ENCODE data around the gene ANGPTL4.
A peak's percentile ranks its signal among the peaks of the same experiment; 100 is the strongest.

ANGPTL4 gene

DNA sequence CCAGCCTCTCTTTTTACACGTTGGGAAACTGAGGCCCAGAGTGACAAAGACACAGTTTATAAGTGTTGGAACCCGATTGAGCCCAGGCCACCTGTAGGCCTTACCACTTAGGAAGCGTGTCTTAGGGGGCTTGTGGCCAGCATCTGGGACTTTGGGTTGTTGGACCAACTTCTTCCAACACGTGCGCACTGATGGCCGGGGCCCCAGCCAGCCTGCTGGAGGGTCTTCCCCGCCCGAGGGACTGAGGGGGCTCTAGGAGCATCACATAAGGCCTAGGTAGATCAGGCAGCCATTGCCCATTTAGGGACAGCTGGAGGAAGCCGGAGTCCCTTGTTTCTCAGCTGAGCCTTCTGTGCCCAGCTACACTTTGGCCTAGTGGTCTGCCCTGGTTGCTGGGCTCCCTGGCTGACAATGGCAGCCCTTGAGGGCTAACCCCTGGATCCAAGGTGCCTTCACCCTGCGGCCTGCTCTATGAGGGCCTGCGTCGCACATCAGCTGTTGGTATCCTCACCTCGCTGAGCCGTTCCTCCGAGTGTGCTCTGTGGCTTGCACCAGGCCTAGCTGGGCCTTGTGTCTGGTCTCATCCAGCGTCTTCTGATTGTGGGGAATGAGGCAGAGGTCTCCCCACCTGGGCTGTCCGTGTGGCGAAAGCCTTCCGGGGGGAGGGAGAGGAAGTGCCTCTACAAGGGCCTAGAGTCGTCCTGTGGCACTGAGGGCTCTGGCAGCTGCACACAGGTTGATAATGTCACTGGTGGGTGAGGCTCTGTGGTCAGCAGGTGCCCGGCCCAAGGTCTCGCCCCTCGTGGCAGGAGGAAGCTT is 27.5 kb downstream of the ANGPTL4 start:
- ChIA-PET CTCF (interaction anchor here (1.0 to 7.4 kb wide), 5 partner anchors 21 to 43 kb away, joined by 6 to 121 read pairs (median 6); partner anchors contain the start of genes ANGPTL4 and MARCHF2), POLR2A (interaction anchor here (0.6 to 1.5 kb wide), 4 partner anchors 20 to 70 kb away, joined by 3 to 5 read pairs (median 4); partner anchors contain the start of genes NDUFA7 and RPS28)
- H3K4me3 ChIP-seq (ENCODE audit: low read depth, low read length), result peak overlapping the region; percentile 20; the same call in 1 of the 2 replicates
- no peak for DNase-seq (ENCODE audit: low read depth, low spot score)
- no peak for TF ChIP-seq CTCF (IDR thresholded peaks at IDR 0.05; ENCODE audit: insufficient read depth, low read length, missing control alignments)

- TF ChIP-seq CTCF (IDR thresholded peaks at IDR 0.05; ENCODE audit: insufficient read depth, low read length, missing control alignments), result no peak
- no peak for DNase-seq (ENCODE audit: low read depth, low spot score)
- H3K4me3 ChIP-seq (ENCODE audit: low read depth, low read length), result no peak overlapping the region
- ChIA-PET CTCF (interaction anchor here (1.0 to 7.4 kb wide), 5 partner anchors 17 to 44 kb away, joined by 6 to 121 read pairs (median 6); partner anchors contain the start of genes ANGPTL4 and MARCHF2), POLR2A (interaction anchor here (0.7 to 1.3 kb wide), 2 partner anchors 16 to 37 kb away, joined by 3 read pairs; no protein-coding TSS in a partner anchor)
Measured at GRCh38 chr19:8392017-8392591, 28.1 kb downstream of the ANGPTL4 start.

DNA sequence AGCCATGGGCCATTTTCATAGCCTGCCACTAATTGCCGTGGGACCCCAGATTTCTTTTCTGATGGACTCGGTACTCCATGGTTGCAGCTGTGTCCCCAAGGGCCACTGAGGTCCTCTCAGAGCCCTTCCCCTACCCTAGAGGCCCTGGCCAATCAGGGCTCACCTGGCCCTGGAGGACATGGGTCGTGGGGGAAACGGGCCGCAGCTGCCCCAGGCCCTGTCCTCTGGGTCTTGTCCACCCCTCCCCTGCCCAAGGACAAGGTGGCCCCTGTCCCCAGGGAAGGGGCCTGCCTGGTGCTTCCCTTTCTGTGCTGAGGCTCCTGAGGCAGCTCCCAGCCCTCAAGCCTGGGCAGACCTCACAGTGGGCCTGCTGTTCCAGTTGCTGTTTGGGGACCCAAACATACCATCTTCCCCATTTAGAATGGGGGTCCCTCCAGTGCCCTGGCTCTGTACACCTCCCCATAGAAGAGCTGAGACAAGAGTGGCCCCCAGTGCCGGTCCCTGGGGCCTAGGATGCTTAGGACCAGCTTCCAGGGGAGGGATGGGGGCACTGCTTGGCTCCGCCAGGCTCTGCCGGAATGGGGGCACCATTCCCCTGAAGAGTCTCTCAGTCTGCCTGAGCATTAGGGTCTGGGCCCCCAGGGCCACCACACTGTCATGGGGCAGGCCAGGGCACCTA is 29.4 kb downstream of the ANGPTL4 start:
- TF ChIP-seq CTCF (IDR thresholded peaks at IDR 0.05; ENCODE audit: insufficient read depth, low read length, missing control alignments), result no peak
- no peak overlapping the region for H3K4me3 ChIP-seq (ENCODE audit: low read depth, low read length)
- ChIA-PET POLR2A (interaction anchor here (0.7 kb wide), 1 partner anchor 72 kb away, joined by 3 read pairs; the partner anchor contains the start of gene RPS28), CTCF (interaction anchor here (1.2 to 7.4 kb wide), 3 partner anchors 14 to 40 kb away, joined by 4 to 121 read pairs (median 6); no protein-coding TSS in a partner anchor)
- no peak for DNase-seq (ENCODE audit: low read depth, low spot score)

- ChIA-PET POLR2A (interaction anchor here (0.7 to 1.1 kb wide), 2 partner anchors 38 to 72 kb away, joined by 3 read pairs; partner anchors contain the start of gene RPS28), CTCF (interaction anchor here (1.5 to 7.4 kb wide), 3 partner anchors 14 to 40 kb away, joined by 4 to 121 read pairs (median 8); no protein-coding TSS in a partner anchor)
- no peak overlapping the region for H3K4me3 ChIP-seq (ENCODE audit: low read depth, low read length)
- no peak for TF ChIP-seq CTCF (IDR thresholded peaks at IDR 0.05; ENCODE audit: insufficient read depth, low read length, missing control alignments)
- DNase-seq (ENCODE audit: low read depth, low spot score), result no peak
Measured at GRCh38 chr19:8393871-8394250, 29.9 kb downstream of the ANGPTL4 start.

DNA sequence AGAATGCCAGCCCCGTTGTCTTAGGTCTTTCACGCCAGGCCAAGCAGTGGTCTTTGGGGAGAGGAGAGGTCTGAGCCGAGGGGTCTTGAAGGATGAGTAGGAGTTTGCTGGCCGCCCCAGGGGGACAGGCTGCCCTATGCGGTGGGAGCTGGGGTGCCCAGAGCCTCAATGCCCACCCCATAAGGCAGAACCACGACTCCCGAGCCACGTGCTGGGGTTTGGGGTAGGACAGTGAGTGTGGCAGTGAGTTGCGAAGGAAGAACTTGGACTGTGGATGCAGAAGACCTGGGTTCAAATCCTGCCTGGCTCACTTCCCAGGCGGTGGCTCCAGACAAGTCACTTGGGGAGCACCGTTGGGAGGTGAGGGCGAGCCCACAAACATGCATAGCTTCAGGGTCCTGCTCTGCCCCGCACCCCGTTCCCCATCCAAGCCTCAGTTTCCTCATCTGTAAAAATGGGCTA is 31.7 kb downstream of the ANGPTL4 start:
- ChIA-PET POLR2A (no interaction called here), CTCF (interaction anchor here (0.6 to 7.4 kb wide), 5 partner anchors 8 to 59 kb away, joined by 3 to 121 read pairs (median 5); no protein-coding TSS in a partner anchor)
- DNase-seq (ENCODE audit: low read depth, low spot score), result no peak
- no peak for TF ChIP-seq CTCF (IDR thresholded peaks at IDR 0.05; ENCODE audit: insufficient read depth, low read length, missing control alignments)
- no peak overlapping the region for H3K4me3 ChIP-seq (ENCODE audit: low read depth, low read length)

All from AG04449 (cell line).